Measurements from ENCODE around the gene CELF6. TPM values are rescaled to one million over a fixed set of nuclear protein-coding genes. Genes with fewer than 3 reads are reported as not detected.

Gene CELF6
- total RNA-seq, 1 donor from 2014 or later: 1.9 TPM

DNA sequence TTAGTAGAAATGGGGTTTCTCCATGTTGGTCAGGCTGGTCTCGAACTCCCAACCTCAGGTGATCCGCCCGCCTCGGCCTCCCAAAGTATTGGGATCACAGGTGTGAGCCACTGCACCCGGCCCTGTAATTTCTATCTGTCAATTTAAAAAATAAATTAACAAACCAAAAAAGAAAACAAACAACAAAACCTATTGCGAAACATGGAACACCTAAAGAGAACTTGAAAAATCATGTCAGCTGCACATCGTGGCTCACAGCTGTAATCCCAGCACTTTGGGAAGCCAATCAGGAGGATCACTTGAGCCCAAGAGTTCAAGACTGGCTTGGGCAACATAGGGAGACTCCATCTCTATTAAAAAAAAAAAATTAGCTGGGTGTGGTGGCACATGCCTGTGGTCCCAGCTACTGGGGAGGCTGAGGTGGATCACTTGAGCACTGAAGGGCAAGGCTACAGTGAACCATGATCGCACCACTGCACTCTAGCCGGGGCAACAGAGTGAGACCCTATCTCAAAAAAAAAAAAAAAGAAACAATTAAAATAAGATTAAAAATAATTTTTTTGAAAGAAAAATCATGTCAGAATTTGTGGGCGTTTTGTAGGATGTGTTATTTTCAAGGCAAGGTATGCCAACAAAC lies 67.2 kb downstream of the CELF6 start:
- Mint-ChIP-seq H3K9me3 (no peaks in the 10 kb centered on the region), H3K27ac (no peak overlapping the region), H3K4me1 (ENCODE audit: unreplicated experiment) (no peaks in the 10 kb centered on the region), H3K4me3 (no peak overlapping the region), H3K36me3 (peaks cover 46% of the 10 kb centered on the region), H3K27me3 (no peaks in the 10 kb centered on the region)
- TF ChIP-seq, protein P1, sequence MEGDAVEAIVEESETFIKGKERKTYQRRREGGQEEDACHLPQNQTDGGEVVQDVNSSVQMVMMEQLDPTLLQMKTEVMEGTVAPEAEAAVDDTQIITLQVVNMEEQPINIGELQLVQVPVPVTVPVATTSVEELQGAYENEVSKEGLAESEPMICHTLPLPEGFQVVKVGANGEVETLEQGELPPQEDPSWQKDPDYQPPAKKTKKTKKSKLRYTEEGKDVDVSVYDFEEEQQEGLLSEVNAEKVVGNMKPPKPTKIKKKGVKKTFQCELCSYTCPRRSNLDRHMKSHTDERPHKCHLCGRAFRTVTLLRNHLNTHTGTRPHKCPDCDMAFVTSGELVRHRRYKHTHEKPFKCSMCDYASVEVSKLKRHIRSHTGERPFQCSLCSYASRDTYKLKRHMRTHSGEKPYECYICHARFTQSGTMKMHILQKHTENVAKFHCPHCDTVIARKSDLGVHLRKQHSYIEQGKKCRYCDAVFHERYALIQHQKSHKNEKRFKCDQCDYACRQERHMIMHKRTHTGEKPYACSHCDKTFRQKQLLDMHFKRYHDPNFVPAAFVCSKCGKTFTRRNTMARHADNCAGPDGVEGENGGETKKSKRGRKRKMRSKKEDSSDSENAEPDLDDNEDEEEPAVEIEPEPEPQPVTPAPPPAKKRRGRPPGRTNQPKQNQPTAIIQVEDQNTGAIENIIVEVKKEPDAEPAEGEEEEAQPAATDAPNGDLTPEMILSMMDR (conservative IDR thresholded peaks at IDR 0.05): no peak
- DNase-seq (ENCODE audit: extremely low spot score, unreplicated experiment): no peak

DNA sequence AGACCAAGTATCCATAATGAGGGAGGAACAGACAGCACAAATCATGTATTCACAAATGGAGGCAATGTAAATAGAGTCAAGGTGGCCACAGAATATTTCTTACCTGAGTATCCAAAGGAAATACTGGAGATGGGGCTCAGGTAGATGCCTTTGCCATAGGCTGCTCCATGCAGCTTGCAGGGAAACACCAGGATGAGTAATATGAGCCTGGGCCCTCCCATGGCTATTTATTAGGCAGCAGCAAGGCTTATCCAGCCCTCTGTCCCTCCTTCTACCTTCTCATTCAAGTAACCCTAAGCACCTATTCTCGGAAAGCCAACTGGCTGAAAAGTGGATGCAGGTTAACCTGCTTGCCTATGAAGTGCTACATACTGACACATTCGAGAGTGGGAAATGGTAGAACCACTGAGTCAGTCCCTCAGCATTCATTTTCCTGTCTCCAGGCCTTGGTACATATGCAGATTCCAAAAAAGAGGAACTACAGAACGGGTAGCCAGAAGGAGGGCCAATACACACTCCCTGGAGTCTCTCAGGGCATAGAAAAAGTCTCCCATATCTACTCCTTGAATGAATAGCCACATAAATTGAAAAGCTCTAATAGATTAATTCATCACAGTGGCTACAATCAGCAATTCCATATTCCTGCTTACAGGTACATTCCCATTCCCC lies 70.7 kb downstream of the CELF6 start:
- no peak overlapping the region for H3K4me3 Mint-ChIP-seq
- TF ChIP-seq, protein P1 (conservative IDR thresholded peaks at IDR 0.05): no peak
- no peaks in the 10 kb centered on the region for H3K9me3 Mint-ChIP-seq
- no peak for DNase-seq (ENCODE audit: extremely low spot score, unreplicated experiment)
- H3K36me3 Mint-ChIP-seq: peaks cover 47% of the 10 kb centered on the region
- no peaks in the 10 kb centered on the region for H3K4me1 Mint-ChIP-seq (ENCODE audit: unreplicated experiment)
- no peak overlapping the region for H3K27ac Mint-ChIP-seq
- H3K27me3 Mint-ChIP-seq: no peaks in the 10 kb centered on the region

DNA sequence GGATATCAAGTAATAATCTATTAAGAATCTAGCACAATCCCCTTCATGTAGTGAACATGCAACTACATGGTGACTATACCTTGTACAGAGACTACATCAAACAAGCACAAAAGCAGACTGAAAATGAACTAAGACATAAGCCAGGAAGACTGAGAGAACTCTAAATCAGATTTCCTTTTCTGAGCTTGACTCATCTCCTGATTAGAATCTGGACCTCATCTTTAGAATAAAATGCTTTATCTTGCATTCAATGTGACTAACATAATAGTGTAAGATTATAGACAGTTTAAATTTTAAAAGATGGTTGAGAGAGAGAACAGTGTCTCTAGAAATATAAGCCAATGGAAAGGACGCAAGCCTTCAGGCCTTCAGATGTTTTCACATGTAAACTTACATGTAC lies 71.4 kb downstream of the CELF6 start:
- no peak for DNase-seq (ENCODE audit: extremely low spot score, unreplicated experiment)
- H3K9me3 Mint-ChIP-seq: no peaks in the 10 kb centered on the region
- H3K27ac Mint-ChIP-seq: no peak overlapping the region
- H3K4me1 Mint-ChIP-seq (ENCODE audit: unreplicated experiment): no peaks in the 10 kb centered on the region
- no peaks in the 10 kb centered on the region for H3K27me3 Mint-ChIP-seq
- TF ChIP-seq, protein P1 (conservative IDR thresholded peaks at IDR 0.05): no peak
- no peak overlapping the region for H3K4me3 Mint-ChIP-seq
- peaks cover 47% of the 10 kb centered on the region for H3K36me3 Mint-ChIP-seq

DNA sequence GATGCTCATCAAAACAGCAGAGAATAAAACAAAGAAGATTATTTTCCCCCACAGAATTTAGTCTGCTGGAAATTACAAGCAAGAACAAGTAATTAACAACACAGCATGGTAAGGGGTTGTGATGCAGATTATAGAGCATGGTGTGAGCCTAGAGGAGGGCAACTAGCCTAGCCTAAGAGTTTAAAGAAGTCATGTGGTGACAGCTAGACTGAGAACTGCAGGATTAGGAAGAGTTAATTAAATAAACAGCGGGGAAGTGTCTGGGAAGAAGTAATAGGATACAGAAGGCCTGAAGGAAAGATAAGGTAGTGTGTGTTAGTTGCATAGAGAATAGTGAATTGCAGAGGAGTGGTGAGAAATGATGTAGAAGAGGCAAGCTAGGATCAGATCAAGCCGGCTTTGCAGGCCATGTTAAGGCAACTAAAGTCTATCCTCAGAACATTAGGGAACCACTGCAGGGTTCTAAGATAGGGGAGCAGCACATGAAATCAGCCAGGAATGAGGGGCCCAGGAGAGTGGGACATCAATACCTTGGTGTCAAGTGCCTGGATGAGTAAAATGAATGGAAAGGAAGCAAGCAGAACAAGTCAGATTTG lies 77.1 kb downstream of the CELF6 start:
- DNase-seq (ENCODE audit: extremely low spot score, unreplicated experiment): no peak
- H3K27me3 Mint-ChIP-seq: no peaks in the 10 kb centered on the region
- H3K4me3 Mint-ChIP-seq: no peak overlapping the region
- H3K9me3 Mint-ChIP-seq: no peaks in the 10 kb centered on the region
- TF ChIP-seq, protein P1 (conservative IDR thresholded peaks at IDR 0.05): no peak
- no peaks in the 10 kb centered on the region for H3K4me1 Mint-ChIP-seq (ENCODE audit: unreplicated experiment)
- H3K36me3 Mint-ChIP-seq: peaks cover 36% of the 10 kb centered on the region
- H3K27ac Mint-ChIP-seq: no peak overlapping the region

DNA sequence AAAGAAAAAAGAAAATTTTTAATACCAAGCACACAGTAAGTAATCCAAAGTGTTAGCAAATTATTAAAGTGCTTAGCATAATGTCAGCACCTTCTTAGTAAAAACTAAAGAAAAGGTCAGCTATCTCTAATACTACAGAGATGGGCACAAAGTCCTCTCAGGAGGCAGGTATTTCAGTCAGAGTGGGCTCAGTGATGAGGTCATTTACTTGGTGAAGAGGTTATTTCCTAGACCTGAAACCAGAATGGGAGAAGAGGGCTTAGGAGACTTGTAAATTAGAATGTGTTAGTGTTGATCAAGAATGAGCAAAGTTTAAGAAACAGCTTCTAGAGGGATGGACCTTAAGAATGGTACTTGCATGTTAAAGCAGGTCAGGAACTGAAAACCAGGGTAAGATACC lies 80.3 kb downstream of the CELF6 start:
- no peak overlapping the region for H3K27ac Mint-ChIP-seq
- H3K4me1 Mint-ChIP-seq (ENCODE audit: unreplicated experiment): no peaks in the 10 kb centered on the region
- TF ChIP-seq, protein P1 (conservative IDR thresholded peaks at IDR 0.05): no peak
- DNase-seq (ENCODE audit: extremely low spot score, unreplicated experiment): no peak
- no peaks in the 10 kb centered on the region for H3K9me3 Mint-ChIP-seq
- H3K27me3 Mint-ChIP-seq: no peaks in the 10 kb centered on the region
- no peak overlapping the region for H3K4me3 Mint-ChIP-seq
- H3K36me3 Mint-ChIP-seq: peaks cover 28% of the 10 kb centered on the region
